Kidney tubule cell (primary cell): Measurements from ENCODE around the gene EIF4E3.

ENCODE experiments used
- DNase-seq: peaks from one replicate; pipeline ENCODE4 v3.0.0-alpha.2; 2018; ENCODE audit warnings: low spot score

Gene EIF4E3

DNA sequence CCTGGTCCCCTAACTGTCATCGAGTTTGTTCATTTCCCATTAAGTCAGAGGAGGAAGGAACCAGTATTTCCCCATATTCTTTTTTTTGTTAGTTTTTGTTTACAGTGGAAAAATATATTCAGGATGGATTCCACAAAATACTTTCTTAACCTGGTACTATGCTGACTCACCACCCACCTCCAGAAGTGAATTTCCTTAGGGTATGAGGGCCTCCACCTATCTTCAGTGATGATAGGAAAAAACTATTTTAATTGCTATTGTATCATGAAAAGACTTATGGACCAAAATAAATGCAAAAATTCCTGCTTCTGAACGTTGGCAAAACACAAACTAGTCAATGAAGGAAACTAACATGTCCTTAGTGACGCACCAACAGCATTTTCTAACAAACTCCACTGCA, 77.5 kb downstream of the EIF4E3 start:
- DNase-seq: no peak

DNA sequence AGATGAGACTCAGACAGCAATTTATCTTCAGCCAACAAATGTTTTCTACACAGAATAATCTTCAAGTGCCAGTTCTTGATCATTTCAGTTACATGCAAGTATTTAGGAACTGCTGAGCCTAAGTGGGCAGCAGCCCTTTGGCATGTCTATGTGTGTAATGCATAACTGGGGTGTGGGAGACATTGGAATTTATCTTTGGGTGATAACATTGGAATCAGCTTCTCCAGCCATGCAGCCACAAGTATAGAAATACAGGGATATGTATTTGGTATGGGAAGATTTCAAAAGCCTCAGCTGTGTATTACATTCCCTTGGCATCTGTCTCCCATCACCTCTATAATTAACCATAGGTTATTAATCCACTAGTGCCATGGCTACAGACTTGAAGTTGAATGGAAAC, 78.2 kb downstream of the EIF4E3 start:
- DNase-seq: no peak

DNA sequence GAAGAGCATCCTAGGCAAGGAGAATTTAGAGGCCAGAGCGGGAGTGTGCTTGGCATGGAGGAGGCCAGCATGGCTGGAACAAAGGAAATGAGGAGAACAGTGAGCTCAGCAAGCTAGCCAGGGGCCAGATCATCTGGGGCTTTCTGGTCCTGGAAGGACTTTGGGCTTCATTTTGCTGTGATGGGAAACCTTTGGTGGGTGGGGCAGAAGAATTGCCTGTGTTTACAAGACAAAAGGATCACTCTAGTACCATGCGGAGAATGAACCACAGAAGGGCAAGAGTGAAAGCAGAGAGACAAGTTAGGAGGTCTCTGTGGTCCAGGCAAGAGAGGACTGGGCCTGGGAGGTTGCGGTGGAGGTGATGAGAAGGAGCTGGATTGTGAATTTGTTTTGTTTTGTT, 80.1 kb downstream of the EIF4E3 start:
- DNase-seq: no peak

DNA sequence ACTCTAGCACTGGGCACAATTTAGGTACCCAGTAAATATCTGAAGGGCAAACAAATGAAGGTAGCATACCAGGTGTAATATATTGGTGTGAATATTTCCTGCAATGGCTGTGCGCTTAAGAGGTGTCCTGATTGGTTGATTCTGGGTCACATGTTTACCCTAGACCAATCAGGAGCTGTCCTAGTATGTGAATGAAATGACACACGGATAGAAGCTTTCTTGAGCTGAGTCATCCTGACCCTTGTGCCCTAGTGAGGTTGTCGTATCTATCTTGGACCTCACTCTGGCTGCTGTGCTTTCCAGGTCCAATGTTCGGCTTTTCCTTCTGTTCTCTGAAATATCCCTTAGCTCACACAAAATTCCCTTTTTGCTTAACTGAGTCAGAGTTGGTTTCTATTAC, 83.5 kb downstream of the EIF4E3 start:
- DNase-seq: peak; percentile 29

DNA sequence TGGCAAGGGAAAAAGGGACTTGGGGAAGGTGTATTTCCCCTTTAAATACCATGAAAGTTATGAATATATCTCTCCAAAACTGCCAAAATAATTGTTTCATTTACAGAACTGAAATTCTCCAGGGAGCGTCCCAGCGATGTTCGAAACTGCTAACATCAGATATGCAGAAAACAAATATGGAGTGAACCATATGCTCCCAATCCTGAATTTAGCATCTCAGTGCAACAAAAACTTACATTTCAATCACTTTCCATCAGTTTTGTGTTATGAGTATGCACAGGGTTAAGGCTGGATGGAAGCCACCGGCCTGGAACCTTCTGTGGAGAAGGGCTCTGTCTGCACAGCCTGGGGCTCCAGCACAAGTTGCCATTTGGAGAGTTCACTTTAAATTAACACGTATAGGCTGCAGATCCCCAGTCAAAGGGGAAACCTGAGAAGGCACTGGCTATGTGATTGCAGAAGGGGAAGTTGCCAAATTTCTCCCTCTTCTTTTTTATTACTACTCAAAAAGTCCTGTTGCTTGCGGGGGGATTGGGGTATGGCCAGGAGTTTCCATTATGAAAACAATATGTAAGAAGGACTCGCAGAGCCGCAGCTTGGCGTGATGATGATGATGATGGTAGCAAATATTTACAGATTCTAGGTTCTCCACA, 84.7 kb downstream of the EIF4E3 start:
- no peak for DNase-seq

DNA sequence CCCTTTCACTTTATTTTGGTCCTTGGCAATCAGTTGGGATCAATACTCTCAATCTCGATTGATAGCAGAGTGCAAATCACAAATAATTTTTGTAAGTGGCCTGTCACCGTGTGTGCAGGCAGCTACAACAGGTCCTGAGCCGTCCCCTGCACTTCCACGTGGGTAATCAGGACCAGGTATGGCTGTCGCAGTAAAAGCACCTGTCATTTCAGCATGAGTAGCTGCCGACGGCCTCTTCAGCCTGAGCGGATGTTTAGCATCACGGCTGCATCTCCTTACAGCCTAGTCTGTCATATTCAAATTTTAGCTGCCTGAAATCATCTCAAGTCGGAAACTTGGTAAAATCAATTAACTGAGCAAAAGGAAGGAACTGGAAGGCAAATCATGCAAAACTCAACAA, 88.7 kb downstream of the EIF4E3 start:
- DNase-seq: no peak

DNA sequence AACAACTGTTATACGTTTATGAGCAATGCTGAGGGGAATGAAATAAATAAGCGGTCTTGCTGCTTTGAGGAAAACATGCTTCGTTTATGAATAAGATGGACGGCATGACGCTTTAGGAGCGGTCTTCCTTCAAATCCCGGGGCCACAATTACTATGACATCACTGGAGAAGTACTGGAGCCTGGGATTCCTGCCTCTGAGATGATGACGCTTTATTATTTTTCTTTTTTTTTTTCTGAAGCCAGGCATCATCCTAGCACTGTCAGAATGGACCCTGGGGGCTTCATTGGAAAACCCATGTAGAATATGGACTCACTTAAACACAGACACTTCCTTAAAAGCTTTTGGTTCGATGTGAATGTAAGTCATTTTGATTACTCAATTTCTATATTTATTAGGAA, 89.2 kb downstream of the EIF4E3 start:
- no peak for DNase-seq

DNA sequence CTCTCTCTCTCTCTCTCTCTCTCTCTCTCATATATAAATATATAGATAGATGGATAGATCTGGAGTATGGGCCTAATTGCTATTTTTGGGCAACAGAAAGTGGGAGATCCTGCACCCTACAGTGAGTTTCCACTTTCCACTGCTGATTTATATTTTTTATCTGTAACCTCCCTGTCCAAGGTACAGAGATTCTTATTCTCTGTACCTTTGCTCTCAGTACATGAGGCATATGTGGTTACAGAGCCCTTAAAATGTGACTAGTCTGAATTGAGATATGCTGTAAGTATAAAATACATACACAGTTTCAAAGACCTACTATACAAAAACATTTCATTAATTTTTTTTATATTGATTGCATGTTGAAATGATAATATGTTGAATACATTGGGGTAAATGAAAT, 90.5 kb downstream of the EIF4E3 start:
- DNase-seq: no peak

DNA sequence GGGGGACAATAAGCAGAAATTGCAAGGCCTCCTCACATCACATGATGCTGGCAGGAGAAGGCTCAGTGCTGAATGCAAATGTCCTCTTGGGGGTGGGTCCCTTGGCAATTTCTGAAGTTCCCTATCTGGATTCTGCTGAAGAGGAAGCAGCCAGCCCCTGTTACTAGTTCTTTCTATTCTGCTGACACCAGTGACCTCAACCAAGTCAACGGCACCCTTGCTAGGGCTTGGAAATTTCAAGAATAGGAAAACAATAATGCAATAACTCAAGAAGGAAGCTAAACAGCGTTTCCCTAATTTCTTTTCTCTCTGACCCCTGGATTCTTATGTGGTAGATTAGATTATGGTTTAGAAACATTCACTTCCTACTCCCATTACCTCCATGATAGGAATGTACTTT, 95.5 kb downstream of the EIF4E3 start:
- no peak for DNase-seq

DNA sequence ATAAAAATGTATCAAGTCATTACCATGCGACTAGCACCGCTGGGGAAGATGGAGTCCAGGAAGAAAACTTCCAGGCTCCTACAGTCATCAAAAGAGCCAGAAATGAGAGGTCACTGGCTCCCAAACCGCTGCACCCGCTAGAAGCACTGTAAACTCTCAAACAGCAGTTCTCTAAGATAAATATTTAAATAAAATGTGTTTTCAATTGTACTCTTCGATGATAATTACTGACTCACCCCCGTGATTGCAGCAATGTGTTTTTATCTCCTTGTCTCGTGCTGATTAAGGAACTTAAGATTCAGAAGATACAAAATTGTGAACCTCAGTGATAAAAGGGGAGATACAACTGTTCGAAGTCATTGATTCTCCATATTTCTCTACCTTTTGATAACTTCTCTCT, 95.9 kb downstream of the EIF4E3 start:
- no peak for DNase-seq

DNA sequence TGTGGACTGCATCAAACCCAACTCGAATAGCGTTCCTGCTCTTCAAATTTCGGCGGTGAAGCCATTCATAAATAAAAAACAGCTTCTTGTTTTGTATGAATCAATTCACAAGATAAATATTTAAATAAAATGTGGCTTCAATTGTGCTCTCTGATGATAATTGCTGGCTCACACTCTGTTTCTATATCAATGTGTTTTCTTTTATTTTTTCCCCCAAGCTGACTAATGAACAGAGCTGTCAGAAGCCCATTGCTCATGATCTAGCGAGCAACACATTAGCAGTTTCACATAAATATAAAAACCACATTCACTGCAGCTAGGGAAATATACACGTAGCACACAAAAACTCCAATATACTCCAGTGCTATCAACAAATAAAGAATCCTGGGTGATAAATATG, 96.7 kb downstream of the EIF4E3 start:
- DNase-seq: no peak

DNA sequence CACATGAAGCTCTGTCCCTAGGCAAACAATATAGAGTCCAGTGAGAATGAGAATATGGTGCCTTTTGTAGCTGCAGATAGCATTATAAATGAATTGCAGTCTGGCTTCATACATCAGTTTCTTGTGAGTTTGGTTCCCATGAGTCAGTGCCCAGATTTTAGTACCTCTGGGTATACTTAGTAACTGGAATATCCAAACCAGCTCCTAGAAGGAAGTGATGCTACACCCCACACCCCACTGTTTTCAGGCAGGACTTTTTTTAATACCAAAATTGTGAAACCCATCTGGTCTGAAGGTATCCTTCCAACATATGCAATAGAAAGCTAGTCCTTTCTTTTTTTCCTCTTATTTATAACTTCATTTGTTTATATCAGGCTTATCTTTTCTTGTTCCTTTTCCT, 99.5 kb downstream of the EIF4E3 start:
- no peak for DNase-seq
